GM12878 (cell line): ENCODE results near the gene TSPYL4. TPM values are rescaled to one million over a fixed set of nuclear protein-coding genes. Genes with fewer than 3 reads are reported as not detected.

Experiments
- ATAC-seq: fragments of 200-7000 bp; cut with Tn5 transposase; 3 replicates; pipeline ENCODE4 v1.9.1; 2020; ENCODE audit warnings: mild to moderate bottlenecking, moderate library complexity
- BruUV-seq: library from RNA; stranded (reverse); fragments of 400-500 nt; replicated peaks from 2 replicates; lab custom pipeline; 2021; lab: Mats Ljungman, UMichigan
- CTCF ChIA-PET: fragments of 300-600 bp; sonication (Branson Sonifier 250); formaldehyde crosslinking; extraction: SDS; loops from one replicate; lab custom pipeline; 2021; ENCODE audit warnings: inconsistent platforms; lab: Yijun Ruan, JAX
- POLR2A ChIA-PET: fragments of 350-600 bp; formaldehyde crosslinking; extraction: SDS; loops from one replicate; lab custom pipeline; 2021; ENCODE audit warnings: inconsistent platforms; lab: Charles Lee
- RAD21 ChIA-PET: fragments of 300-600 bp; sonication (Branson Sonifier 250); formaldehyde crosslinking; loops from one replicate; lab custom pipeline; 2023; ENCODE audit warnings: antibody characterized with exemption; ENCODE audit not compliant: unreplicated experiment; lab: Charles Lee
- SMC1A ChIA-PET: fragments of 300-600 bp; sonication (Branson Sonifier 250); formaldehyde crosslinking; loops from one replicate; lab custom pipeline; 2023; ENCODE audit not compliant: unreplicated experiment, uncharacterized antibody; lab: Charles Lee
- DNase-seq: peaks from one replicate; pipeline ENCODE4 v3.0.0-alpha.2; 2011; ENCODE audit warnings: low read depth, low spot score
- FAIRE-seq: peaks from 3 replicates; lab custom pipeline; 2011; peaks lifted over from hg19 to GRCh38; lab: Jason Lieb, UNC
- H2AFZ ChIP-seq: 2 replicates; pipeline ENCODE4 v1.6.0; 2011; ENCODE audit warnings: low read depth, low read length, control low read depth; ENCODE audit not compliant: control insufficient read depth
- H3K27ac ChIP-seq: 2 replicates; pipeline ENCODE4 v1.5.1; 2011; ENCODE audit warnings: control low read depth; ENCODE audit not compliant: control insufficient read depth, insufficient read depth
- H3K27me3 ChIP-seq, 2 experiments: replicated peaks in 1 of 2; 2 replicates each; pipeline versions ENCODE4 v1.6.0 to v1.6.1; 2011; ENCODE audit warnings: low read length in 1 of 2; ENCODE audit not compliant: control insufficient read depth in 2 of 2, insufficient read depth in 2 of 2
- H3K36me3 ChIP-seq, 2 experiments: 2 replicates each; pipeline ENCODE4 v1.5.1; 2011; ENCODE audit warnings: low read length in 1 of 2; ENCODE audit not compliant: control insufficient read depth in 2 of 2, insufficient read depth in 2 of 2
- H3K4me1 ChIP-seq: 2 replicates; pipeline ENCODE4 v1.6.1; 2011; ENCODE audit warnings: mild to moderate bottlenecking, low read length, moderate library complexity, mixed read lengths; ENCODE audit not compliant: control insufficient read depth, insufficient read depth
- H3K4me2 ChIP-seq: 2 replicates; pipeline ENCODE4 v1.6.0; 2011; ENCODE audit warnings: control low read depth; ENCODE audit not compliant: control insufficient read depth, insufficient read depth
- H3K4me3 ChIP-seq: fragments of 200-600 bp; sonication (generic); 2 replicates; pipeline ENCODE4 v1.5.1; 2016
- H3K79me2 ChIP-seq: 2 replicates; pipeline ENCODE4 v1.6.0; 2011; ENCODE audit warnings: low read length; ENCODE audit not compliant: control insufficient read depth, insufficient read depth
- H3K9ac ChIP-seq: 2 replicates; pipeline ENCODE4 v1.8.0; 2011; ENCODE audit warnings: low read length, control low read depth, mixed read lengths; ENCODE audit not compliant: control insufficient read depth, insufficient read depth
- H3K9me3 ChIP-seq: replicated peaks from 3 replicates; pipeline ENCODE4 v1.5.1; 2011; ENCODE audit warnings: mild to moderate bottlenecking, low read length; ENCODE audit not compliant: control insufficient read depth, insufficient read depth
- H4K20me1 ChIP-seq: 2 replicates; pipeline ENCODE4 v1.6.0; 2011; ENCODE audit not compliant: control insufficient read depth, insufficient read depth
- BCL3 ChIP-seq: IDR thresholded peaks from 2 replicates; pipeline ENCODE4 v1.6.1; 2011; ENCODE audit warnings: borderline replicate concordance, low read depth, mild to moderate bottlenecking, moderate library complexity, low read length; ENCODE audit not compliant: insufficient read depth, poor library complexity, severe bottlenecking
- BCLAF1 ChIP-seq: fragments of 450-650 bp; IDR thresholded peaks from 2 replicates; pipeline ENCODE4 v1.6.1; 2017; ENCODE audit warnings: antibody characterized with exemption, mild to moderate bottlenecking, moderate library complexity
- JUNB ChIP-seq: IDR thresholded peaks from 2 replicates; pipeline ENCODE4 v1.6.1; 2016; ENCODE audit warnings: antibody characterized with exemption, mild to moderate bottlenecking
- LARP7 ChIP-seq: fragments of 450-650 bp; IDR thresholded peaks from 2 replicates; pipeline ENCODE4 v1.6.1; 2017; ENCODE audit warnings: mild to moderate bottlenecking
- MEF2B ChIP-seq: fragments of 450-650 bp; IDR thresholded peaks from 2 replicates; pipeline ENCODE4 v1.6.1; 2018; ENCODE audit warnings: mild to moderate bottlenecking, moderate library complexity; ENCODE audit not compliant: partially characterized antibody, poor library complexity, severe bottlenecking
- MXI1 ChIP-seq: fragments of 150-350 bp; IDR thresholded peaks from 2 replicates; pipeline ENCODE4 v1.6.1; 2011; ENCODE audit warnings: low read depth, mild to moderate bottlenecking, inconsistent platforms, low read length, improper control_type of control experiment
- NKRF ChIP-seq: fragments of 450-650 bp; conservative IDR thresholded peaks from 2 replicates; pipeline ENCODE4 v1.6.1; 2017; ENCODE audit warnings: mild to moderate bottlenecking, moderate library complexity
- POLR2AphosphoS2 ChIP-seq: IDR thresholded peaks from 2 replicates; pipeline ENCODE4 v1.6.1; 2011; ENCODE audit warnings: low read depth, mild to moderate bottlenecking, low read length, improper control_type of control experiment, moderate library complexity
- STAT1 ChIP-seq: fragments of 450-650 bp; conservative IDR thresholded peaks from 2 replicates; pipeline ENCODE4 v1.6.1; 2014; ENCODE audit warnings: antibody characterized with exemption, mild to moderate bottlenecking
- USF2 ChIP-seq: IDR thresholded peaks from 2 replicates; pipeline ENCODE4 v1.6.1; 2011; ENCODE audit warnings: low read depth, low read length, improper control_type of control experiment, borderline replicate concordance
- ZBTB4 ChIP-seq: fragments of 450-650 bp; formaldehyde crosslinking; IDR thresholded peaks from 2 replicates; pipeline ENCODE4 v1.4.0; 2022; ENCODE audit warnings: mild to moderate bottlenecking, moderate library complexity
- in situ Hi-C: fragments of 300-500 bp; cut with MboI; formaldehyde crosslinking; loops from 9 replicates; pipeline ENCODE4 v1.14.3; 2018; ENCODE audit warnings: mixed read lengths
- intact Hi-C: fragments of 100-400 bp; cut with micrococcal nuclease; formaldehyde crosslinking; loops from one replicate; pipeline ENCODE4 v1.14.2; 2022; ENCODE audit not compliant: unreplicated experiment
- polyA plus RNA-seq, 11 experiments: library from polyadenylated mRNA; depleted of rRNA in 4 of 11; unstranded in 6 of 11; stranded (reverse) in 5 of 11; fragments of >200 nt; fragmentation: Nextera tagmentation in 4 of 11; fragmentation: Illumina TruSeq in 1 of 11; extraction: Ambion mirVana in 4 of 11; extraction: Trizol in 1 of 11; gene quantifications; 1 replicate in 1 of 11; 2 replicates in 10 of 11; pipeline versions ENCODE4 v1.2.1 to v1.2.3, GENCODE V29; 2011 to 2016; ENCODE audit warnings: inconsistent platforms in 2 of 11, missing spikeins in 2 of 11, low read depth in 1 of 11
- total RNA-seq, 4 experiments: library from RNA; depleted of rRNA in 3 of 4; stranded (reverse); fragments of >200 nt in 3 of 4; fragmentation: Illumina TruSeq in 1 of 4; extraction: Trizol in 1 of 4; gene quantifications; 2 replicates each; pipeline versions ENCODE4 v1.2.1 to v1.2.3, GENCODE V29; 2013 to 2021

TSPYL4 gene
- total and polyA plus RNA-seq, 10 of the 15 experiments (the other 5 are each of a cell fraction or from before 2014, with no cell fraction given), result 1.5 to 27.6 (median 20.0) TPM

- no TSS peak for BruUV-seq
- POLR2A ChIA-PET, result interaction anchor here (0.6 to 2.9 kb wide), 3 partner anchors 14 to 414 kb away, joined by 4 to 12 read pairs (median 9); partner anchors contain the start of gene TSPYL4
- ATAC-seq, result no peak
- DNase-seq, result no peak
- CTCF ChIA-PET, result interaction anchor here (0.8 to 5.5 kb wide), 18 partner anchors 9 to 381 kb away, joined by 3 to 76 read pairs (median 7); partner anchors contain the start of genes CALHM4, RWDD1, TSPYL1 and TSPYL4
- no peaks in the 10 kb centered on the region for H3K27me3 ChIP-seq
- SMC1A ChIA-PET, result interaction anchor here (0.9 to 3.4 kb wide), 6 partner anchors 13 to 294 kb away, joined by 3 to 23 read pairs (median 4); partner anchors contain the start of gene TSPYL1
- peak; percentile 7 for FAIRE-seq
- H3K9ac ChIP-seq, result no peak overlapping the region
- no peaks in the 10 kb centered on the region for H3K79me2 ChIP-seq
- intact Hi-C loops (no loop called here), in situ Hi-C loops (no loop called here)
- no peak overlapping the region for H3K4me2 ChIP-seq
- H2AFZ ChIP-seq, result no peak overlapping the region
- peaks cover 1 to 2% of the 10 kb centered on the region in 2 experiments; a peak in 3 of 4 replicates for H3K36me3 ChIP-seq
- H3K4me1 ChIP-seq, result no peaks in the 10 kb centered on the region
- no peak overlapping the region for H3K4me3 ChIP-seq
- no peak overlapping the region for H3K27ac ChIP-seq
- RAD21 ChIA-PET, result interaction anchor here (0.9 to 3.9 kb wide), 6 partner anchors 12 to 296 kb away, joined by 3 to 17 read pairs (median 8); partner anchors contain the start of genes TSPYL1 and TSPYL4
- peaks cover 2% of the 10 kb centered on the region; the same call in 2 of the 3 replicates for H3K9me3 ChIP-seq
- H4K20me1 ChIP-seq, result no peaks in the 10 kb centered on the region
- TF ChIP-seq ZBTB4 (CRISPR knock-in tag), result no peak
- TF ChIP-seq POLR2AphosphoS2, result no peak
- no peak for TF ChIP-seq BCLAF1
- no peak for TF ChIP-seq USF2
- TF ChIP-seq MEF2B, result no peak
- no peak for TF ChIP-seq LARP7
- no peak for TF ChIP-seq MXI1
- no peak for TF ChIP-seq NKRF
- TF ChIP-seq STAT1, result no peak
- no peak for TF ChIP-seq JUNB
- TF ChIP-seq BCL3, result no peak
Measured at GRCh38 chr6:116266803-116267202, 12.9 kb upstream of the TSPYL4 start.
